ENCODE measurements around the gene SLC38A8.

SLC38A8 gene

GRCh38 chr16:84086341-84086740 lies 43.7 kb upstream of the SLC38A8 start:
- Histone ChIP-seq H4K20me1 (ENCODE audit: insufficient read depth, low read length, poor library complexity, severe bottlenecking) (no peaks in the 10 kb centered on the region), H3K9me3 (ENCODE audit: insufficient read depth, low read depth, low read length) (no peaks in the 10 kb centered on the region), H3K27me3 (ENCODE audit: insufficient read depth, low read length, poor library complexity, severe bottlenecking) (no peaks in the 10 kb centered on the region), H3K4me2 (ENCODE audit: low read depth, low read length, poor library complexity, severe bottlenecking) (peak overlapping the region; percentile 85), H3K36me3 (ENCODE audit: insufficient read depth, low read length) (peaks cover 62% of the 10 kb centered on the region), H3K9me2 (replicated peaks; ENCODE audit: low read depth, low read length) (no peaks in the 10 kb centered on the region), H3K9ac (ENCODE audit: low read depth, low read length, poor library complexity, severe bottlenecking) (peak overlapping the region; percentile 71), H3K4me1 (ENCODE audit: insufficient read depth, low read length, poor library complexity, severe bottlenecking) (peaks cover 42% of the 10 kb centered on the region), H3F3A (ENCODE audit: low read depth) (peaks cover 6% of the 10 kb centered on the region; the same call in 1 of the 2 replicates), H3K4me3 (ENCODE audit: low read length, poor library complexity, severe bottlenecking) (peak overlapping the region; percentile 63), H3K79me2 (ENCODE audit: insufficient read depth, low read length) (0 out of 2 replicates have a peak, but pooled peaks cover 10% of the 10 kb centered on the region), H2AFZ (ENCODE audit: low read length) (no peak overlapping the region)
- TF ChIP-seq CTCF (conservative IDR thresholded peaks at IDR 0.05; ENCODE audit: low read length), result peak; percentile 34; the same call in 1 of the 2 replicates
- no peak for TF ChIP-seq EZH2phosphoT487 (IDR thresholded peaks at IDR 0.05; ENCODE audit: borderline replicate concordance)

- H3K9me3 ChIP-seq (ENCODE audit: insufficient read depth, low read depth, low read length), result no peaks in the 10 kb centered on the region
- H3K4me3 ChIP-seq (ENCODE audit: low read length, poor library complexity, severe bottlenecking), result peak overlapping the region; percentile 63
- H2AFZ ChIP-seq (ENCODE audit: low read length), result no peak overlapping the region
- peak overlapping the region; percentile 85 for H3K4me2 ChIP-seq (ENCODE audit: low read depth, low read length, poor library complexity, severe bottlenecking)
- no peak for TF ChIP-seq CTCF (conservative IDR thresholded peaks at IDR 0.05; ENCODE audit: low read length)
- no peak for TF ChIP-seq EZH2phosphoT487 (IDR thresholded peaks at IDR 0.05; ENCODE audit: borderline replicate concordance)
- H3K36me3 ChIP-seq (ENCODE audit: insufficient read depth, low read length), result peaks cover 64% of the 10 kb centered on the region
- H3K27me3 ChIP-seq (ENCODE audit: insufficient read depth, low read length, poor library complexity, severe bottlenecking), result no peaks in the 10 kb centered on the region
- H3K9ac ChIP-seq (ENCODE audit: low read depth, low read length, poor library complexity, severe bottlenecking), result peak overlapping the region; percentile 71
- H4K20me1 ChIP-seq (ENCODE audit: insufficient read depth, low read length, poor library complexity, severe bottlenecking), result no peaks in the 10 kb centered on the region
- 0 out of 2 replicates have a peak, but pooled peaks cover 10% of the 10 kb centered on the region for H3K79me2 ChIP-seq (ENCODE audit: insufficient read depth, low read length)
- H3K4me1 ChIP-seq (ENCODE audit: insufficient read depth, low read length, poor library complexity, severe bottlenecking), result peaks cover 42% of the 10 kb centered on the region
- H3F3A ChIP-seq (ENCODE audit: low read depth), result peaks cover 6% of the 10 kb centered on the region; the same call in 1 of the 2 replicates
- no peaks in the 10 kb centered on the region for H3K9me2 ChIP-seq (replicated peaks; ENCODE audit: low read depth, low read length)
Observed at GRCh38 chr16:84085773-84086172, 43.2 kb upstream of the SLC38A8 start.

GRCh38 chr16:84085271-84085667 lies 42.7 kb upstream of the SLC38A8 start:
- H2AFZ ChIP-seq (ENCODE audit: low read length), result no peak overlapping the region
- peak overlapping the region; percentile 85 for H3K4me2 ChIP-seq (ENCODE audit: low read depth, low read length, poor library complexity, severe bottlenecking)
- H3K4me1 ChIP-seq (ENCODE audit: insufficient read depth, low read length, poor library complexity, severe bottlenecking), result peaks cover 42% of the 10 kb centered on the region
- peaks cover 6% of the 10 kb centered on the region; the same call in 1 of the 2 replicates for H3F3A ChIP-seq (ENCODE audit: low read depth)
- H3K27me3 ChIP-seq (ENCODE audit: insufficient read depth, low read length, poor library complexity, severe bottlenecking), result no peaks in the 10 kb centered on the region
- H4K20me1 ChIP-seq (ENCODE audit: insufficient read depth, low read length, poor library complexity, severe bottlenecking), result no peaks in the 10 kb centered on the region
- H3K9me3 ChIP-seq (ENCODE audit: insufficient read depth, low read depth, low read length), result no peaks in the 10 kb centered on the region
- peak overlapping the region; percentile 71 for H3K9ac ChIP-seq (ENCODE audit: low read depth, low read length, poor library complexity, severe bottlenecking)
- no peak for TF ChIP-seq EZH2phosphoT487 (IDR thresholded peaks at IDR 0.05; ENCODE audit: borderline replicate concordance)
- TF ChIP-seq CTCF (conservative IDR thresholded peaks at IDR 0.05; ENCODE audit: low read length), result no peak
- H3K36me3 ChIP-seq (ENCODE audit: insufficient read depth, low read length), result peaks cover 64% of the 10 kb centered on the region
- peak overlapping the region; percentile 63 for H3K4me3 ChIP-seq (ENCODE audit: low read length, poor library complexity, severe bottlenecking)
- 0 out of 2 replicates have a peak, but pooled peaks cover 10% of the 10 kb centered on the region for H3K79me2 ChIP-seq (ENCODE audit: insufficient read depth, low read length)
- no peaks in the 10 kb centered on the region for H3K9me2 ChIP-seq (replicated peaks; ENCODE audit: low read depth, low read length)
